Measurements from ENCODE around the gene CTRB2. TPM values are rescaled to one million over a fixed set of nuclear protein-coding genes. Genes with fewer than 3 reads are reported as not detected.

The CTRB2 gene
- total RNA-seq, 1 donor from 2014 or later = not detected

DNA sequence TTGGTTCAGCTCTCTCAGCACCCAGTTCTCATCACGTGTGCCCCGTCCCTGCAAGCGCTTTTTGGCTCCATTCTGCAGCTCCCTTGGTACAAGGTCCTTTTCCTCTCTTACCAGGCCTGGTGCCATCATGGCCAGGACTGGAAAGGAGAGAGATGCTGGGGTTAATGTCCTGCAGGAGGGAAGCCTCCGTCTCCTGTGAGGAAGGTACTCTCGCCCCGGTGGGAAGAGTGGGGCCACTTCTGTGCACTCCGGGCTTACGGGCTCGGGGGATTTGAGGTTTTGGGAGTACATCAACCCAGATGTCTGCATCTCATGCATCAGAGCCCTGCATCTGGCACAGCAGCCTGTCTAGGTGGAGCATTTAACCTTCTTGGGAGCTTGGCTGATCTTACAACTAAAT is 10.1 kb downstream of the CTRB2 start:
- H3K27me3 Mint-ChIP-seq = peaks cover 33% of the 10 kb centered on the region
- no peak for DNase-seq
- H3K4me3 Mint-ChIP-seq = no peak overlapping the region
- H3K9me3 Mint-ChIP-seq = no peaks in the 10 kb centered on the region
- H3K36me3 Mint-ChIP-seq (ENCODE audit: low read depth) = no peaks in the 10 kb centered on the region
- no peak overlapping the region for H3K27ac Mint-ChIP-seq
- no peak for TF ChIP-seq CTCF (IDR thresholded peaks at IDR 0.05)
- ChIA-PET POLR2A (no interaction called here), CTCF (interaction anchor here (1.2 to 6.3 kb wide), 5 partner anchors 37 to 269 kb away, joined by 3 to 54 read pairs (median 4); no protein-coding TSS in a partner anchor)
- no peak for ATAC-seq (ENCODE audit: low read depth)
- intact Hi-C loops (cut with micrococcal nuclease) = loop anchor here (5.0 kb wide), 1 partner anchor 35 kb away; no protein-coding TSS in a partner anchor
- peaks cover 12% of the 10 kb centered on the region for H3K4me1 Mint-ChIP-seq

GRCh38 chr16:75195811-75196790 is 10.9 kb downstream of the CTRB2 start:
- H3K9me3 Mint-ChIP-seq = no peaks in the 10 kb centered on the region
- no peak for DNase-seq
- H3K27me3 Mint-ChIP-seq = peaks cover 37% of the 10 kb centered on the region
- H3K36me3 Mint-ChIP-seq (ENCODE audit: low read depth) = no peaks in the 10 kb centered on the region
- POLR2A ChIA-PET = no interaction called here
- no peak for ATAC-seq (ENCODE audit: low read depth)
- peaks cover 7% of the 10 kb centered on the region for H3K4me1 Mint-ChIP-seq
- intact Hi-C loops (cut with micrococcal nuclease) = loop anchor here (5.0 kb wide), 1 partner anchor 36 kb away; no protein-coding TSS in a partner anchor
- TF ChIP-seq CTCF (IDR thresholded peaks at IDR 0.05) = no peak
- H3K27ac Mint-ChIP-seq = no peak overlapping the region
- H3K4me3 Mint-ChIP-seq = no peak overlapping the region
- CTCF ChIA-PET = interaction anchor here (1.0 to 6.3 kb wide), 4 partner anchors 38 to 207 kb away, joined by 3 to 54 read pairs (median 18); no protein-coding TSS in a partner anchor

DNA sequence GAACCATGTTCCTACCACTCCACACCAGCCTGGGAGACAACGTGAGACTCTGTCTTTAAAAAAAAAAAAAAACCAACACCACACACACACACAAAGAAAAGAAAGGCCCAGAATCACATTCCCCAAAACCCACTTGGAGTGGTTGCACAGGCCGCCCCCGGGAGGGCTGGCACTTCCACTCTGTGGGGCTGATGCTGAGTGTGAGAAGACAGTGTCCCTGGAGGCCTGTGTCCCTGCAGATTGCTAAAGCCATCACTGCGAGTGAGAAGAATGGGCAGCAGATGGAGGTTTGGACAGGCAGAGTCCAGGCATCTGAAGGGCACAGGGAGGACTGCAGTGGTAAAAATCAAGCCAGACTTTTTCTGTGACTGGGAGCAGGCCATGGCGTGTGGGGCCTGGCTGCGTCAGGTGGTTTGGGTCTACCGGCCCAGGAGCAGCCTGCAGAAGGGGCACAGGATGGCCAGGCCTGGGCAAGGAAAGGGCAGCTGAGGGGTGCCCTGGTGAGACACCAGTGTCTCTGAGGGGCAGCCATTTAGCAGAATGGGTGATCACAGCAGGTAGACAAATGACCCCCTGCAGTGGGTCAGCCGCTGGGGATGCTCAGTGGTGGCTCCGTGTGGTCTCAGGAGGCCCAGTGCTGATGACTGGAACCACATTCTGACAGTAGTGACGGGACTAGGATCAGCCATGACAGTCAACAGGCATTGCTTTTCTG is 13.1 kb downstream of the CTRB2 start:
- intact Hi-C loops (cut with micrococcal nuclease) = no loop called here
- CTCF ChIA-PET = no interaction called here
- H3K36me3 Mint-ChIP-seq (ENCODE audit: low read depth) = no peaks in the 10 kb centered on the region
- no peak for TF ChIP-seq CTCF (IDR thresholded peaks at IDR 0.05)
- H3K27me3 Mint-ChIP-seq = peaks cover 39% of the 10 kb centered on the region
- ATAC-seq (ENCODE audit: low read depth) (no peak), DNase-seq (no peak)
- no peaks in the 10 kb centered on the region for H3K9me3 Mint-ChIP-seq
- POLR2A ChIA-PET = no interaction called here
- H3K4me3 Mint-ChIP-seq = no peak overlapping the region
- H3K27ac Mint-ChIP-seq = no peak overlapping the region
- H3K4me1 Mint-ChIP-seq = no peaks in the 10 kb centered on the region

- ChIA-PET CTCF (no interaction called here), POLR2A (no interaction called here)
- ATAC-seq (ENCODE audit: low read depth) (no peak), DNase-seq (no peak)
- Mint-ChIP-seq H3K36me3 (ENCODE audit: low read depth) (no peaks in the 10 kb centered on the region), H3K4me1 (no peaks in the 10 kb centered on the region), H3K9me3 (no peaks in the 10 kb centered on the region), H3K27ac (no peak overlapping the region), H3K4me3 (no peak overlapping the region), H3K27me3 (peaks cover 36% of the 10 kb centered on the region)
- intact Hi-C loops (cut with micrococcal nuclease) = no loop called here
- TF ChIP-seq CTCF (IDR thresholded peaks at IDR 0.05) = no peak
Observed at GRCh38 chr16:75193265-75193650, 13.7 kb downstream of the CTRB2 start.

Data from activated B cell treated with CpG ODN at 0.5 μM for 24 hours (primary cell).